GM18502 (cell line): ENCODE measurements around the gene ZSCAN12.
"Not testable (repeated sequence)": the region's sequence is repeated elsewhere in the genome, so short reads cannot be mapped to it uniquely, and the experiment has no call there.

Experiments used
- ATAC-seq: cut with Tn5 transposase; IDR thresholded peaks from one replicate; pipeline ENCODE4 v1.9.1; 2021; ENCODE audit warnings: mild to moderate bottlenecking; ENCODE audit not compliant: unreplicated experiment, poor library complexity

ZSCAN12 gene

GRCh38 chr6:28400122-28400451 lies 540 bp upstream of the ZSCAN12 start:
- no peak for ATAC-seq

DNA sequence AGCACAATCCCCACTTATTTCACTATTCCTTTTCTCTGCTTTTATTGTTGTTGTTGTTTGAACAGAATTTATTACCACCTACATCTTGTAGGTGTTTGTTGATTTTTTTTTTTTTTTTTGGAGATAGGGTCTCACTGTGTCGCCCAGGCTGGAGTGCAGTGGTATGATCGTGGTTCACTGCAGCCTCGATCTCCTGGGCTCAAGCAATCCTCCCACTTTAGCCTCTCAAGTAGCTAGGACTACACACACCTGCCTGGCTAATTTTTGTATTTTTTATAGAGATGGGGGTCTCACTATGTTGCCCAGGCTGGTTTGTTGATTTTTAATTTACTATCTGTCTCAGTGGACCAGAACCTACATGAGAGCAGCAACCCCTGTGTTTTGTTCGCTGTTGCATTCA lies 3.6 kb downstream of the ZSCAN12 start:
- no peak for ATAC-seq

DNA sequence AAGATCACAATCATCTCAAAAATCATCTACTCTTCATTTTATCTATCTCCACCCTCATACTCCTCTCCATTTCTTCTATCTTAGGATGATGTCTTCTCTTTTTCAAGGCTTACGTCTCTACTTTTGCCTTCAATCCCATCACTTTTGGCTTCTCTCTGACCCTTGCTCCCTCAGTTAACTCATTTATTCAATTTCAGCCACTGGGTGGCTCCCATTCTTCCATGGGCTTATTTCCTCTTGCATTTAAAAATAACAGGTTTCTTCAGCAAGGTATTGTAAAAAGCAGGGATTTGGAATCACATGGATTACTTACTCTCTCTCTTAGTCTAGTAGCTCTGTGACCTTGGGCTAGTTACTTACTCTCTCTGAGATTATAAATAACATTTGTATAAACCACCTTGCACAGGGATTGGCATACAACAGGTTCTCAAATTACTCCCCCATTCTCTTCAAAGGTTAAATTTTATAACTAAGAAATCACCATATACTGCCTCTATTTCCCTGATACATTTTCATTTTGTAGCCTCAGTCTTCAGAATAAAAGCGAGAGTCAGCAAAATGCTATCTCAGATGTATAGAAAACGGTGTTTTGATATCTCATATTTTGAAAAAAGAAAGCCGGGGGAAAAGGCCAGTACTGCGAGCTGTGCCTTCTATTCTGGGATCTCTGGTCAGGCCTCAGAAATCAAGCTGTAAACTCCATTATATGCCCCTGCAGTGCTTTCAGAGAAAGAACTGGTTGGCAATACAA lies 5.5 kb downstream of the ZSCAN12 start:
- ATAC-seq, result no peak

DNA sequence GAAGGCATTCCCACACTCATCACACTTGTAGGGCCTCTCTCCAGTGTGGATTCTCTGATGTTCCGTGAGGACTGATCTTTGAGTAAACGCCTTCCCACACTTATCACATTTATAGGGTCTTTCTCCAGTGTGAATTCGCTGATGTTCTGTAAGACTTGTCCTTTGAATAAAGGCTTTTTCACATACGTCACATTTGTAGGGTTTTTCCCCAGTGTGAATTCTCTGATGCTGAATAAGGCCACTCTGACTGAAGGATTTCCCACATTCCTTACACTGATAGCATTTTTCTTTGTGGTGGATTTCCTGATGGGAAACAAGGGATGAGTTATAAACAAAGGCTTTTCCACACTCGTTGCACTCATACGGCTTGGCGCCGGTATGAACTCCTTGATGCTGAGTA lies 8.9 kb downstream of the ZSCAN12 start:
- no peak for ATAC-seq

- no peak for ATAC-seq
Measured at GRCh38 chr6:28384143-28384533, 15.4 kb downstream of the ZSCAN12 start.

DNA sequence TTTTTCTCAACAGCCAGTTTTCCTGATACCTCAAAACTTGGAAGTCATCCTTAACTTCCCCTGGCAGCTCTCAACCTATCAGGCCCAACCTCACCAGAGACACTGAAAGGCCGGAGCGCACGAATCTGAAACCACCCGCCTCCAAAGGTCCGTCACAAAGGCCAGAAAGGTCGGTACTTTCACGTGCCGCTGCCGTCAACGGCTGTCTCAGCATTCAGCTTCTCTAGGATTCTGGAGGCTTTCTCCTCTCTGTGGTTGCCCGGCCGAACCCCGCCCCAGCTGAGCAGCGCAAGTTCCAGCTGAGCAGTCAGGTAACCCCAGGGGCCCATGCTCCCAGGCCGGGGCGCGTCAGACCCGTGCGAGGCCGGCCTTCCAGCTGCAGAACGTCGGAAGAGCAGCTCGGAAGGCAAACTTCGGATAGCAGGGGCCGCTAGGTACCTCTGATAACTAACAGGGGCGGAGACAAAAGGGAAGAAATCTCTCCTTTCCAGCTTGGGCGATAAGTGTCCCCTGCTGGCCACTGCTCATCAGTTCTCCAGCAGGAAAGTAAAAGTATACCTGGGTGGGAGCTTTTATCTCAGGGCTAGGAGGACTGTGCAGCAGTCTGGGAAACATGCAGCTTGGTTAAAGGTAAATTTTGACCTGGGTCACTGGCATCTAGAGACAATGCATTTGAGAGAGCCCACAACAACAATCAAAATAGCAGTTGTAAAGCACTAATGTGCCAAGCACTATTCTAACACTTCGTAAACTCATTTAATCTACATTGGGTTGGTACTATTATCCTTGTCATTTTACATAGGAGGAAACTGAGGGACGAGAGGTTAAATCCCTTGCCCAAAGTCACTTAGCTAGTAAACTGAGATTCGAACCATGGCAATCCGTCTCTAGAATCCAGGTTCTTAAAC lies 16.1 kb downstream of the ZSCAN12 start:
- ATAC-seq, result peak; percentile 97

- no peak for ATAC-seq
Measured at GRCh38 chr6:28380381-28380780, 19.2 kb downstream of the ZSCAN12 start.

- no peak for ATAC-seq
Measured at GRCh38 chr6:28378644-28379043, 20.9 kb downstream of the ZSCAN12 start.

GRCh38 chr6:28377879-28378278 lies 21.7 kb downstream of the ZSCAN12 start:
- no peak for ATAC-seq

- ATAC-seq, result no peak
Measured at GRCh38 chr6:28373925-28374324, 25.6 kb downstream of the ZSCAN12 start.

GRCh38 chr6:28371706-28372451 lies 27.7 kb downstream of the ZSCAN12 start:
- peak; percentile 69 for ATAC-seq

GRCh38 chr6:28371280-28371679 lies 28.3 kb downstream of the ZSCAN12 start:
- ATAC-seq, result no peak

GRCh38 chr6:28370440-28370839 lies 29.1 kb downstream of the ZSCAN12 start:
- ATAC-seq, result no peak

- ATAC-seq, result no peak
Measured at GRCh38 chr6:28369463-28369862, 30.1 kb downstream of the ZSCAN12 start.

DNA sequence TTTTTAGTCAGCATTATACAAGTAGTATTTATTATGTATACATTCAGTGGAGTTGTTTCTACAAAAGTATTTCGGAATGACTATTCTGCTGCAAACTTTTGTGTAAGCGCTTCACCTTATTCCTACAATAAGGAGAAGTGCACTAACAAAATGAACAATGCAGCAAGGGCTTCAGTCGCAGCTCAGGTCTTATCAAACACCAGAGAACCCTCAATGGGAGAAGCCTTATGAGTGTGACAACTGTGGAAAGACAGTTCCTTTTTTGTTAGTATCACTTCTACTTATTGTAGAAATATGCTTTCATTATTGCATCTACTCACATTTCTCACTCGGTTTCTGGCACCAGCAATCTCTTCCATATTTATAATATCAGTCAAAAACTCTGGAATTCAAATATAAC lies 31.0 kb downstream of the ZSCAN12 start:
- ATAC-seq, result peak; percentile 84

GRCh38 chr6:28365590-28365989 lies 34.0 kb downstream of the ZSCAN12 start:
- ATAC-seq, result not testable (repeated sequence)

DNA sequence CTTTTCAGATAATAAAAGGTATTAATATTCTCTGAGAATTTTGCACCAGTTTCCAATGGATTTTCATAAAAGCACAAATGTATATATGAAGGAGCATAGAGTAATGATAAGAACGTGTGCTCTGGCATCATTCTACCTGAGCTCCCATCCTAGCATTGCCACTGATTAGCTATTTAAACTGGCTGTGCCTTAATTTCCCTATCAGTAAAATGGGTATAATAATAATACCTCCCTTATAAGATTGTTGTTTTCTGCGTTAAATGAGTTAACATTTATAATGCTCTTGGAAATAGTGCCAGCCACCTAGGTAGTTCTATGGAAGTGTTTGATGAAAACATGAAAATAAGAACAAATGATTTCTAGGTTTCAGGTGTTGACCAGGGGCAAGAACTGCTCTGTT lies 38.6 kb downstream of the ZSCAN12 start:
- ATAC-seq, result no peak

GRCh38 chr6:28359562-28359961 lies 40.0 kb downstream of the ZSCAN12 start:
- ATAC-seq, result not testable (repeated sequence)

DNA sequence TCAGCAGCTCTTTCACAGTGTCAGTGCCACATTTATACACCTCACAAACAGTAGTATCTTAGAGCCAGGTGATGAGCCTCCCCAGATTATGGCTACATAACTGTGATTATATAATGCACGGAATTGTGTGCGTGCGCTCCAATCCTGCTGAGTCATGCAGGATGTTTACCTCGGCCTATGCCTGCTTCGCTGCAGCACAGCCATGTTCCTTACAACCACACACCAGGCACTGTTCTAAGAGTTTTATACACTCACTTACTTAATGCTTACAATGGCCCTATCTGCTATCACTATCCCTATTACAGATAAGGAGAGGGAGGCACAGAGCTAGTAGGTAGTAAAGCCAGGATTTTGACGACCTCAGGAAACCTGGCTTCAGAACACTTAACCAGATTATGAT lies 42.5 kb downstream of the ZSCAN12 start:
- ATAC-seq, result no peak

- ATAC-seq, result no peak
Measured at GRCh38 chr6:28356666-28357020, 42.9 kb downstream of the ZSCAN12 start.
